IMR-90 (cell line): Measurements from ENCODE around the gene SLC15A1. TPM values are rescaled to one million over a fixed set of nuclear protein-coding genes. Genes with fewer than 3 reads are reported as not detected.

Experiments used
- ATAC-seq: fragments of 200-7000 bp; cut with Tn5 transposase; 2 replicates; pipeline ENCODE4 v1.9.1; 2020; ENCODE audit warnings: low read depth, mild to moderate bottlenecking, moderate library complexity
- BruUV-seq: library from RNA; stranded (reverse); fragments of 400-500 nt; replicated peaks from 2 replicates; lab custom pipeline; 2021; lab: Mats Ljungman, UMichigan
- CTCF ChIA-PET: fragments of 300-600 bp; formaldehyde crosslinking; extraction: SDS; loops from one replicate; lab custom pipeline; 2021; ENCODE audit warnings: antibody characterized with exemption; lab: Yijun Ruan, JAX
- POLR2A ChIA-PET: fragments of 300-600 bp; sonication (Branson Sonifier 250); formaldehyde crosslinking; loops from one replicate; lab custom pipeline; 2022; ENCODE audit warnings: antibody characterized with exemption; ENCODE audit not compliant: unreplicated experiment; lab: Charles Lee
- DNase-seq: peaks from one replicate; pipeline ENCODE4 v3.0.0; 2013
- H2AFZ ChIP-seq: replicated peaks from 2 replicates; pipeline ENCODE3; 2013; ENCODE audit warnings: low read length, mild to moderate bottlenecking; ENCODE audit not compliant: poor library complexity
- H2AK5ac ChIP-seq: 2 replicates; pipeline ENCODE4 v1.6.1; 2013; ENCODE audit warnings: low read depth, low read length, inconsistent platforms
- H2AK9ac ChIP-seq: replicated peaks from 2 replicates; pipeline ENCODE3; 2013; ENCODE audit warnings: mild to moderate bottlenecking, low read depth, low read length, moderate library complexity; ENCODE audit not compliant: poor library complexity
- H2BK120ac ChIP-seq: 2 replicates; pipeline ENCODE4 v1.6.1; 2013; ENCODE audit warnings: low read depth, low read length, inconsistent platforms
- H2BK15ac ChIP-seq: 3 replicates; pipeline ENCODE4 v1.6.1; 2013; ENCODE audit warnings: low read depth, low read length, inconsistent platforms
- H2BK20ac ChIP-seq: 2 replicates; pipeline ENCODE4 v1.6.1; 2013; ENCODE audit warnings: low read depth, mild to moderate bottlenecking, inconsistent platforms, low read length, moderate library complexity
- H2BK5ac ChIP-seq: 2 replicates; pipeline ENCODE4 v1.6.1; 2013; ENCODE audit warnings: mild to moderate bottlenecking, low read depth, low read length, inconsistent platforms; ENCODE audit not compliant: poor library complexity, severe bottlenecking
- H3K14ac ChIP-seq: replicated peaks from 2 replicates; pipeline ENCODE4 v1.6.1; 2013; ENCODE audit warnings: low read depth, low read length, inconsistent platforms
- H3K18ac ChIP-seq: 2 replicates; pipeline ENCODE4 v1.6.1; 2013; ENCODE audit warnings: low read depth, low read length, control low read depth
- H3K23ac ChIP-seq: 2 replicates; pipeline ENCODE4 v1.6.1; 2013; ENCODE audit warnings: low read depth, low read length, inconsistent platforms
- H3K27ac ChIP-seq: 2 replicates; pipeline ENCODE4 v1.5.1; 2013; ENCODE audit warnings: mild to moderate bottlenecking, control low read depth, low read length; ENCODE audit not compliant: insufficient read depth
- H3K27me3 ChIP-seq: 2 replicates; pipeline ENCODE4 v1.6.1; 2013; ENCODE audit warnings: low read length; ENCODE audit not compliant: control insufficient read depth, insufficient read depth
- H3K36me3 ChIP-seq: 2 replicates; pipeline ENCODE4 v1.6.1; 2013; ENCODE audit warnings: low read length, mixed read lengths; ENCODE audit not compliant: control insufficient read depth, insufficient read depth
- H3K4ac ChIP-seq: 2 replicates; pipeline ENCODE4 v1.6.1; 2013; ENCODE audit warnings: low read depth, low read length, inconsistent platforms
- H3K4me1 ChIP-seq: 2 replicates; pipeline ENCODE4 v1.6.1; 2013; ENCODE audit warnings: low read length, mixed read lengths; ENCODE audit not compliant: control insufficient read depth, insufficient read depth
- H3K4me2 ChIP-seq: 2 replicates; pipeline ENCODE4 v1.6.1; 2013; ENCODE audit warnings: low read depth, mild to moderate bottlenecking, control low read depth, low read length, moderate library complexity
- H3K4me3 ChIP-seq: 2 replicates; pipeline ENCODE4 v1.5.1; 2013; ENCODE audit warnings: low read depth, mild to moderate bottlenecking, control low read depth, low read length, moderate library complexity; ENCODE audit not compliant: insufficient read depth
- H3K56ac ChIP-seq: 2 replicates; pipeline ENCODE4 v1.6.1; 2013; ENCODE audit warnings: low read length, inconsistent platforms; ENCODE audit not compliant: insufficient read depth; ENCODE audit errors: extremely low read depth
- H3K79me1 ChIP-seq, 2 experiments: 2 replicates each; pipeline ENCODE4 v1.6.1; 2013; ENCODE audit warnings: low read length in 2 of 2, inconsistent platforms in 1 of 2, low read depth in 1 of 2
- H3K9ac ChIP-seq: 2 replicates; pipeline ENCODE4 v1.6.1; 2013; ENCODE audit warnings: low read depth, low read length, control low read depth
- H3K9me1 ChIP-seq: 2 replicates; pipeline ENCODE4 v1.6.1; 2013; ENCODE audit warnings: low read length, inconsistent platforms; ENCODE audit not compliant: insufficient read depth
- H3K9me3 ChIP-seq: 2 replicates; pipeline ENCODE4 v1.6.1; 2013; ENCODE audit warnings: low read length; ENCODE audit not compliant: control insufficient read depth, insufficient read depth
- H4K20me1 ChIP-seq: 2 replicates; pipeline ENCODE4 v1.6.1; 2013; ENCODE audit warnings: low read length, inconsistent platforms; ENCODE audit not compliant: insufficient read depth
- H4K5ac ChIP-seq: 2 replicates; pipeline ENCODE4 v1.6.1; 2013; ENCODE audit warnings: mild to moderate bottlenecking, low read depth, low read length, control low read depth
- H4K8ac ChIP-seq, 2 experiments: 2 replicates each; pipeline ENCODE4 v1.6.1; 2013; ENCODE audit warnings: low read depth in 2 of 2, low read length in 2 of 2, control low read depth in 1 of 2, inconsistent platforms in 1 of 2
- H4K91ac ChIP-seq: 2 replicates; pipeline ENCODE4 v1.6.1; 2013; ENCODE audit warnings: low read depth, low read length, inconsistent platforms; ENCODE audit not compliant: insufficient read depth
- BHLHE40 ChIP-seq: fragments of 150-350 bp; IDR thresholded peaks from 2 replicates; pipeline ENCODE4 v1.6.1; 2016; ENCODE audit warnings: mild to moderate bottlenecking, low read depth, low read length
- CEBPB ChIP-seq: IDR thresholded peaks from 2 replicates; pipeline ENCODE4 v1.6.1; 2012; ENCODE audit warnings: low read depth, low read length, improper control_type of control experiment
- CHD1 ChIP-seq: IDR thresholded peaks from 2 replicates; pipeline ENCODE4 v1.6.1; 2012; ENCODE audit warnings: low read depth, low read length, improper control_type of control experiment
- CTCF ChIP-seq: conservative IDR thresholded peaks from 2 replicates; pipeline ENCODE4 v1.5.1; 2012; ENCODE audit warnings: mild to moderate bottlenecking, low read depth, low read length, improper control_type of control experiment
- ELK1 ChIP-seq: fragments of 150-350 bp; IDR thresholded peaks from 2 replicates; pipeline ENCODE4 v1.6.1; 2016; ENCODE audit warnings: low read depth, mild to moderate bottlenecking, low read length, moderate library complexity, borderline replicate concordance
- FOS ChIP-seq: fragments of 150-350 bp; IDR thresholded peaks from 2 replicates; pipeline ENCODE4 v1.6.1; 2016; ENCODE audit warnings: low read depth, low read length
- MAFK ChIP-seq: IDR thresholded peaks from 2 replicates; pipeline ENCODE4 v1.6.1; 2012; ENCODE audit warnings: low read depth, low read length, improper control_type of control experiment
- MXI1 ChIP-seq: IDR thresholded peaks from 2 replicates; pipeline ENCODE4 v1.6.1; 2012; ENCODE audit warnings: low read depth, mild to moderate bottlenecking, low read length, moderate library complexity, borderline replicate concordance
- NFE2L2 ChIP-seq: fragments of 150-350 bp; IDR thresholded peaks from 2 replicates; pipeline ENCODE4 v1.6.1; 2016; ENCODE audit warnings: low read depth, mild to moderate bottlenecking, low read length
- POLR2A ChIP-seq: IDR thresholded peaks from 2 replicates; pipeline ENCODE4 v1.6.1; 2012; ENCODE audit warnings: mild to moderate bottlenecking, low read depth, low read length
- RCOR1 ChIP-seq: IDR thresholded peaks from 2 replicates; pipeline ENCODE4 v1.6.1; 2012; ENCODE audit warnings: mild to moderate bottlenecking, low read length, improper control_type of control experiment; ENCODE audit not compliant: insufficient replicate concordance
- RFX5 ChIP-seq: IDR thresholded peaks from 2 replicates; pipeline ENCODE4 v1.8.0; 2012; ENCODE audit warnings: low read depth, mild to moderate bottlenecking, low read length, moderate library complexity
- SMC3 ChIP-seq: fragments of 150-350 bp; IDR thresholded peaks from 2 replicates; pipeline ENCODE4 v1.6.1; 2016; ENCODE audit warnings: low read depth, mild to moderate bottlenecking, antibody characterized with exemption, low read length, moderate library complexity
- USF2 ChIP-seq: fragments of 150-350 bp; IDR thresholded peaks from 2 replicates; pipeline ENCODE4 v1.6.1; 2017; ENCODE audit warnings: mild to moderate bottlenecking, antibody characterized with exemption, low read length, low read depth
- WGBS, 2 experiments: methylation state at CpG; one replicate each; pipeline versions ENCODE4 v1.1.5 to v1.1.7; 2013; ENCODE audit warnings: missing lambda C conversion rate in 2 of 2; ENCODE audit not compliant: insufficient read length in 1 of 2; ENCODE audit errors: extremely low coverage in 2 of 2; 5-methylcytosine and 5-hydroxymethylcytosine counted together
- dilution Hi-C: fragments of 300-500 bp; cut with HindIII; formaldehyde crosslinking; loops from one replicate; pipeline ENCODE4 v1.14.3; 2018; ENCODE audit warnings: low sequenced_read_pairs; ENCODE audit not compliant: unreplicated experiment
- in situ Hi-C: fragments of 300-500 bp; cut with MboI; formaldehyde crosslinking; loops from 3 replicates; pipeline ENCODE4 v1.14.3; 2019; ENCODE audit warnings: low sequenced_read_pairs, inconsistent platforms, mixed read lengths
- intact Hi-C: fragments of 100-400 bp; cut with micrococcal nuclease; formaldehyde crosslinking; loops from 2 replicates; pipeline ENCODE4 v1.10.0; 2022
- polyA plus RNA-seq, 3 experiments: library from polyadenylated mRNA; depleted of rRNA; stranded (reverse); fragments of >200 nt; gene quantifications; 2 replicates each; pipeline ENCODE4 v1.2.3, GENCODE V29; 2012; ENCODE audit warnings: low replicate concordance in 1 of 3
- total RNA-seq: library from RNA; depleted of rRNA; stranded (reverse); fragments of >200 nt; gene quantifications from 2 replicates; pipeline ENCODE4 v1.2.3, GENCODE V29; 2012

The SLC15A1 gene
- total and polyA plus RNA-seq, 2 of the 4 experiments (the other 2 are of a cell fraction), result not detected

- H2BK15ac ChIP-seq, result no peak overlapping the region
- H2BK20ac ChIP-seq, result no peak overlapping the region
- H3K79me1 ChIP-seq, result no peaks in the 10 kb centered on the region
- no TSS peak for BruUV-seq
- ChIA-PET POLR2A (no interaction called here), CTCF (no interaction called here)
- no peak overlapping the region for H2BK120ac ChIP-seq
- DNase-seq, result no peak
- no peak overlapping the region for H3K9ac ChIP-seq
- no peak overlapping the region for H3K14ac ChIP-seq
- ATAC-seq, result no peak
- no peak overlapping the region for H3K23ac ChIP-seq
- no peak overlapping the region for H3K27ac ChIP-seq
- no peak overlapping the region for H2AK5ac ChIP-seq
- H2BK5ac ChIP-seq, result no peak overlapping the region
- in situ Hi-C loops, result no loop called here
- no peak overlapping the region for H3K4me2 ChIP-seq
- H3K9me3 ChIP-seq, result no peaks in the 10 kb centered on the region
- H3K18ac ChIP-seq, result no peak overlapping the region
- intact Hi-C loops, result no loop called here
- H4K20me1 ChIP-seq, result no peaks in the 10 kb centered on the region
- H4K8ac ChIP-seq, result no peak overlapping the region
- H3K9me1 ChIP-seq, result no peaks in the 10 kb centered on the region
- no peak overlapping the region for H3K4ac ChIP-seq
- no peak overlapping the region for H2AK9ac ChIP-seq
- TF ChIP-seq SMC3 (no peak), POLR2A (no peak), ELK1 (no peak), MAFK (no peak), CHD1 (no peak), MXI1 (no peak), NFE2L2 (no peak), RFX5 (no peak), FOS (no peak), RCOR1 (no peak), USF2 (no peak), CTCF (no peak), BHLHE40 (no peak), CEBPB (no peak)
- H3K4me1 ChIP-seq, result no peaks in the 10 kb centered on the region
- no peak overlapping the region for H4K5ac ChIP-seq
- no peaks in the 10 kb centered on the region for H3K36me3 ChIP-seq
- H2AFZ ChIP-seq, result no peak overlapping the region
- no peak overlapping the region for H3K4me3 ChIP-seq
- dilution Hi-C loops, result no loop called here
- H4K91ac ChIP-seq, result no peak overlapping the region
- no peak overlapping the region for H3K56ac ChIP-seq
- 93% methylated on average over 10 of the region's 23 CpGs; no CpG with 5 or more reads in 1 of the 2 experiments for WGBS, 2 experiments
- peaks cover 20% of the 10 kb centered on the region for H3K27me3 ChIP-seq
These were observed 22.0 kb downstream of the SLC15A1 start for GRCh38 chr13:98730441-98730840.
